K562 (cell line): ENCODE measurements around the gene MYCBP2. TPM values are rescaled to one million over a fixed set of nuclear protein-coding genes. Genes with fewer than 3 reads are reported as not detected.

ENCODE experiments used
- ATAC-seq: fragments of 200-7000 bp; cut with Tn5 transposase; 3 replicates; pipeline ENCODE4 v1.9.1; 2020; ENCODE audit warnings: moderate library complexity
- BruUV-seq: library from RNA; stranded (reverse); fragments of 400-500 nt; replicated peaks from 2 replicates; lab custom pipeline; 2021; lab: Mats Ljungman, UMichigan
- CTCF ChIA-PET: fragments of 300-600 bp; formaldehyde crosslinking; extraction: SDS; loops from one replicate; lab custom pipeline; 2021; ENCODE audit warnings: low intra/inter-chr PET ratio; lab: Yijun Ruan, JAX
- POLR2A ChIA-PET: fragments of 300-600, 350-650 bp; sonication (Branson Sonifier 250); formaldehyde crosslinking; extraction: SDS; loops from one replicate; lab custom pipeline; 2021; ENCODE audit warnings: antibody characterized with exemption, inconsistent platforms; lab: Yijun Ruan, JAX
- DNase-seq, 4 experiments: peaks; one replicate each; pipeline versions ENCODE4 v3.0.0 to v3.0.0-alpha.2; 2011 to 2018; ENCODE audit warnings: low spot score in 3 of 4, mixed read lengths in 3 of 4; ENCODE audit errors: extremely low read depth in 1 of 4
- FAIRE-seq: peaks from 2 replicates; lab custom pipeline; 2011; peaks lifted over from hg19 to GRCh38; lab: Jason Lieb, UNC
- H2AFZ ChIP-seq: 2 replicates; pipeline ENCODE4 v1.6.0; 2011; ENCODE audit warnings: low read depth, low read length, control low read depth, inconsistent platforms
- H3K27ac ChIP-seq: fragments of 200-600 bp; 3 replicates; pipeline ENCODE4 v1.8.0; 2011; ENCODE audit warnings: low read depth, mild to moderate bottlenecking, control low read depth, inconsistent platforms, low read length, moderate library complexity, mixed read lengths; ENCODE audit errors: extremely low read depth
- H3K27me3 ChIP-seq, 2 experiments: fragments of 300-600 bp in 1 of 2; 2 replicates in 1 of 2; 3 replicates in 1 of 2; pipeline versions ENCODE4 v1.6.0 to v1.8.0; 2011; ENCODE audit warnings: inconsistent platforms in 2 of 2, low read length in 2 of 2, mild to moderate bottlenecking in 1 of 2, mixed read lengths in 1 of 2, moderate library complexity in 1 of 2; ENCODE audit not compliant: control insufficient read depth in 2 of 2, insufficient read depth in 2 of 2
- H3K36me3 ChIP-seq: fragments of 300-600 bp; 3 replicates; pipeline ENCODE4 v1.8.0; 2011; ENCODE audit warnings: mild to moderate bottlenecking, low read length, inconsistent platforms; ENCODE audit not compliant: control insufficient read depth, insufficient read depth
- H3K4me1 ChIP-seq, 2 experiments: fragments of 200-600 bp in 1 of 2; replicated peaks in 1 of 2; 2 replicates in 1 of 2; 3 replicates in 1 of 2; pipeline versions ENCODE4 v1.5.1 to v1.8.0; 2011; ENCODE audit warnings: inconsistent platforms in 2 of 2, low read length in 2 of 2, mild to moderate bottlenecking in 1 of 2, mixed read lengths in 1 of 2, moderate library complexity in 1 of 2; ENCODE audit not compliant: control insufficient read depth in 2 of 2, insufficient read depth in 2 of 2
- H3K4me2 ChIP-seq: 2 replicates; pipeline ENCODE4 v1.6.1; 2011; ENCODE audit warnings: low read length, control low read depth, inconsistent platforms, mixed read lengths; ENCODE audit not compliant: insufficient read depth
- H3K4me3 ChIP-seq: fragments of 200-600 bp; sonication (generic), shearing (Covaris generic); 2 replicates; pipeline ENCODE4 v1.5.1; 2016; ENCODE audit warnings: control low read depth, inconsistent platforms
- H3K79me2 ChIP-seq: fragments of 200-600 bp; 3 replicates; pipeline ENCODE4 v1.8.0; 2011; ENCODE audit warnings: low read length, inconsistent platforms; ENCODE audit not compliant: control insufficient read depth, insufficient read depth
- H3K9ac ChIP-seq, 2 experiments: 2 replicates each; pipeline versions ENCODE4 v1.6.0 to v1.6.1; 2011; ENCODE audit warnings: low read depth in 2 of 2, low read length in 2 of 2, control low read depth in 1 of 2, inconsistent platforms in 1 of 2, mild to moderate bottlenecking in 1 of 2, mixed read lengths in 1 of 2; ENCODE audit not compliant: insufficient read depth in 1 of 2
- H3K9me1 ChIP-seq: one replicate; pipeline ENCODE4 v1.6.0; 2011; ENCODE audit warnings: inconsistent platforms, mild to moderate bottlenecking, low read length, moderate library complexity; ENCODE audit not compliant: control insufficient read depth, insufficient read depth
- H3K9me3 ChIP-seq: replicated peaks from 2 replicates; pipeline ENCODE4 v1.5.1; 2011; ENCODE audit warnings: low read depth, low read length, inconsistent platforms; ENCODE audit not compliant: control insufficient read depth, insufficient read depth
- H4K20me1 ChIP-seq: replicated peaks from 2 replicates; pipeline ENCODE4 v1.6.1; 2011; ENCODE audit warnings: low read length, inconsistent platforms, mixed read lengths; ENCODE audit not compliant: control insufficient read depth, insufficient read depth
- CTBP1 ChIP-seq: fragments of 450-650 bp; IDR thresholded peaks from 2 replicates; pipeline ENCODE4 v1.6.1; 2016; ENCODE audit warnings: borderline replicate concordance
- FIP1L1 ChIP-seq: fragments of 200-400 bp; formaldehyde crosslinking; IDR thresholded peaks from 2 replicates; pipeline ENCODE4 v1.6.1; 2018; ENCODE audit warnings: mild to moderate bottlenecking, low read depth, low read length; ENCODE audit not compliant: poor library complexity, severe bottlenecking
- HNRNPL ChIP-seq: fragments of 200-400 bp; formaldehyde crosslinking; IDR thresholded peaks from 2 replicates; pipeline ENCODE4 v1.6.1; 2017; ENCODE audit warnings: low read depth, mild to moderate bottlenecking, low read length
- KDM2B ChIP-seq: fragments of 250-450 bp; sonication (Bioruptor Pico); IDR thresholded peaks from 2 replicates; pipeline ENCODE4 v1.8.0; 2021; ENCODE audit warnings: mild to moderate bottlenecking, moderate library complexity
- POLR2H ChIP-seq: IDR thresholded peaks from 2 replicates; pipeline ENCODE4 v1.6.1; 2016; ENCODE audit warnings: missing genetic modification characterization, low read depth, mild to moderate bottlenecking, control low read depth, missing compliant biosample characterization, moderate library complexity
- RFX7 ChIP-seq: fragments of 250-450 bp; sonication (Bioruptor Pico); IDR thresholded peaks from 2 replicates; pipeline ENCODE4 v1.5.1; 2021; ENCODE audit warnings: mild to moderate bottlenecking
- RUNX1 ChIP-seq: sonication (generic); IDR thresholded peaks from 2 replicates; pipeline ENCODE4 v1.6.1; 2016; ENCODE audit warnings: antibody characterized with exemption, low read depth
- ZC3H11A ChIP-seq: IDR thresholded peaks from 2 replicates; pipeline ENCODE4 v1.6.1; 2012; ENCODE audit warnings: low read depth, low read length, improper control_type of control experiment
- ZZZ3 ChIP-seq: fragments of 450-650 bp; IDR thresholded peaks from 2 replicates; pipeline ENCODE4 v1.6.1; 2016; ENCODE audit warnings: antibody characterized with exemption, mild to moderate bottlenecking, moderate library complexity
- WGBS: fragments of 100-300 bp; shearing (Covaris generic); methylation state at CpG from one replicate; pipeline ENCODE4 v1.1.6; 2016; ENCODE audit warnings: low coverage, mixed read lengths; ENCODE audit not compliant: insufficient coverage; ENCODE audit errors: missing lambda C conversion rate; 5-methylcytosine and 5-hydroxymethylcytosine counted together
- in situ Hi-C: fragments of 300-500 bp; cut with MboI; formaldehyde crosslinking; loops from 4 replicates; pipeline ENCODE4 v1.15.0; 2018; ENCODE audit warnings: inconsistent platforms, mixed read lengths
- intact Hi-C: fragments of 100-400 bp; cut with micrococcal nuclease; formaldehyde crosslinking; loops from 2 replicates; pipeline ENCODE4 v1.14.2; 2022
- polyA plus RNA-seq, 8 experiments: library from polyadenylated mRNA; depleted of rRNA in 4 of 8; stranded (reverse) in 5 of 8; unstranded in 3 of 8; fragments of >200 nt; fragmentation: Nextera tagmentation in 2 of 8; fragmentation: Illumina TruSeq in 1 of 8; extraction: Ambion mirVana in 2 of 8; extraction: Trizol in 1 of 8; gene quantifications; 2 replicates each; pipeline versions ENCODE4 v1.2.1 to v1.2.3, GENCODE V29; 2011 to 2014; ENCODE audit warnings: inconsistent platforms in 1 of 8, missing spikeins in 1 of 8
- total RNA-seq, 7 experiments: library from RNA; depleted of rRNA in 6 of 7; stranded (reverse); fragments of >200 nt in 6 of 7; fragmentation: Illumina TruSeq in 2 of 7; extraction: Trizol in 2 of 7; gene quantifications; 2 replicates each; pipeline versions ENCODE4 v1.2.1 to v1.2.3, GENCODE V29; 2011 to 2021; ENCODE audit warnings: low replicate concordance in 1 of 7
- TF ChIP-seq, protein P1 (sequence below): sonication (generic); formaldehyde crosslinking; IDR thresholded peaks from 2 replicates; pipeline ENCODE4 v1.8.0; 2022; ENCODE audit warnings: mild to moderate bottlenecking, missing genetic modification reagents
- TF ChIP-seq, protein P2 (sequence below): sonication (generic); formaldehyde crosslinking; IDR thresholded peaks from 2 replicates; pipeline ENCODE4 v1.8.0; 2022; ENCODE audit warnings: mild to moderate bottlenecking, missing genetic modification reagents
- TF ChIP-seq, protein P3 (sequence below), 3 experiments: fragments of 200-800 bp in 1 of 3; fragments of 250-450 bp in 1 of 3; fragments of 450-650 bp in 1 of 3; sonication (Bioruptor Pico) in 1 of 3; sonication (Bioruptor generic) in 1 of 3; formaldehyde crosslinking in 1 of 3; IDR thresholded peaks; 2 replicates each; pipeline versions ENCODE4 v1.6.1 to v1.8.0; 2016 to 2022; ENCODE audit warnings: mild to moderate bottlenecking in 2 of 3, missing genetic modification characterization in 2 of 3, missing compliant biosample characterization in 1 of 3, moderate library complexity in 1 of 3
- TF ChIP-seq, protein P4 (sequence below): fragments of 450-650 bp; IDR thresholded peaks from 2 replicates; pipeline ENCODE4 v1.6.1; 2016

Gene MYCBP2
- total and polyA plus RNA-seq, 9 of the 15 experiments (the other 6 are each of a cell fraction or from before 2014, with no cell fraction given) = 13.2 to 47.2 (median 28.9) TPM

DNA sequence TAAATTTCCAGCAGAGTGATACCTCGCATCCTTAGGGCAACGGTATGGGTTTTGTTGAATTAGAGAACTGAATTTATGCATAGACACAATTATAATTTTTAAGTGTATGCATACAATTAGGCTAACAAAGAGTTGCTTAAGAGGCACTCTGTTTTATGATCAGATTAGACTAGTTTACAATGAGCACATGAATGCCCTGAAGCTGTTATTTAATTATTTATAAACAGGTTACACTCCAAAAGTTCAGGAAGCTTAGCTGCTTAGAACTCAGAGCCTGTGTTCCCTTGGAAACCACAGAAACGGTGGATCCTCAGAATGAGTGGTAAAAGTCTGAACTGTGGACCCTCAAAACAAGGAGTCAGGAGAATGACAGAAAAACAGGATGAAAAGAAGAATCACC is 227.5 kb downstream of the MYCBP2 start (continued):
- TF ChIP-seq RFX7 (CRISPR knock-in tag) (no peak), RUNX1 (no peak), POLR2H (tag) (no peak), FIP1L1 (no peak), ZZZ3 (no peak)
- TF ChIP-seq, protein P1, sequence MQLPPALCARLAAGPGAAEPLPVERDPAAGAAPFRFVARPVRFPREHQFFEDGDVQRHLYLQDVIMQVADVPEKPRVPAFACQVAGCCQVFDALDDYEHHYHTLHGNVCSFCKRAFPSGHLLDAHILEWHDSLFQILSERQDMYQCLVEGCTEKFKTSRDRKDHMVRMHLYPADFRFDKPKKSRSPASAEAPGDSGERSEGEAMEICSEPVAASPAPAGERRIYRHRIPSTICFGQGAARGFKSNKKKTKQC (CRISPR knock-in tag) = no peak

DNA sequence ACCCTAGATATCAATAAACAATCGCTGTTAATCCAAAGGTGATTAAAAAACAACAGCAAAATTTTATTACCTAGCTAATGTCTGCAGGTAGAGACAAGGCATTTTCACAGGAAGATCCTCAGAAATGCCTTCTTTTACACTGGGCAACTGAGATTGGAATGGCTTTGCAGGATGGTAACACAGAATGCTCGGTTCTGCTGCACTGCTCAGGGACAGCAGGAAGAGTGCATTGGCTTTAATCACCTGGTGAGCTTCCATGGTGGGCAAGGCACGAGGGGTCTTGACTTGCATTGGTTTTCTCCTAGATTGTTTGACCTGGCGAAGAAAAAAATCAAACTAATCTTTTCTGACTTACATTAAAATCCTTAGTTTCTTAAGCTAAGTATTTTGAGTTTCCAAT is 231.6 kb downstream of the MYCBP2 start:
- H3K9me3 ChIP-seq = no peaks in the 10 kb centered on the region
- 95% methylated on average over 4 of the region's 4 CpGs for WGBS
- H3K27ac ChIP-seq = no peak overlapping the region
- H3K79me2 ChIP-seq = no peaks in the 10 kb centered on the region
- H4K20me1 ChIP-seq = no peaks in the 10 kb centered on the region
- H3K27me3 ChIP-seq = no peaks in the 10 kb centered on the region
- POLR2A ChIA-PET = no interaction called here
- no peak overlapping the region for H2AFZ ChIP-seq
- intact Hi-C loops = no loop called here
- BruUV-seq = no TSS peak
- no peaks in the 10 kb centered on the region for H3K4me1 ChIP-seq
- H3K9me1 ChIP-seq = no peaks in the 10 kb centered on the region
- no peak overlapping the region for H3K4me2 ChIP-seq
- no peak for ATAC-seq
- no peak for FAIRE-seq
- CTCF ChIA-PET = interaction anchor here (0.6 kb wide), 1 partner anchor 15 kb away, joined by 3 read pairs; no protein-coding TSS in a partner anchor
- no peak overlapping the region for H3K4me3 ChIP-seq
- in situ Hi-C loops = no loop called here
- H3K36me3 ChIP-seq = peaks cover 24% of the 10 kb centered on the region; the same call in 2 of the 3 replicates
- no peak for DNase-seq
- TF ChIP-seq CTBP1 (no peak), KDM2B (CRISPR knock-in tag) (no peak), ZC3H11A (no peak), HNRNPL (no peak)
- TF ChIP-seq, protein P2, sequence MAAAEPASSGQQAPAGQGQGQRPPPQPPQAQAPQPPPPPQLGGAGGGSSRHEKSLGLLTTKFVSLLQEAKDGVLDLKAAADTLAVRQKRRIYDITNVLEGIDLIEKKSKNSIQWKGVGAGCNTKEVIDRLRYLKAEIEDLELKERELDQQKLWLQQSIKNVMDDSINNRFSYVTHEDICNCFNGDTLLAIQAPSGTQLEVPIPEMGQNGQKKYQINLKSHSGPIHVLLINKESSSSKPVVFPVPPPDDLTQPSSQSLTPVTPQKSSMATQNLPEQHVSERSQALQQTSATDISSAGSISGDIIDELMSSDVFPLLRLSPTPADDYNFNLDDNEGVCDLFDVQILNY (CRISPR knock-in tag) = no peak
- TF ChIP-seq, protein P3, sequence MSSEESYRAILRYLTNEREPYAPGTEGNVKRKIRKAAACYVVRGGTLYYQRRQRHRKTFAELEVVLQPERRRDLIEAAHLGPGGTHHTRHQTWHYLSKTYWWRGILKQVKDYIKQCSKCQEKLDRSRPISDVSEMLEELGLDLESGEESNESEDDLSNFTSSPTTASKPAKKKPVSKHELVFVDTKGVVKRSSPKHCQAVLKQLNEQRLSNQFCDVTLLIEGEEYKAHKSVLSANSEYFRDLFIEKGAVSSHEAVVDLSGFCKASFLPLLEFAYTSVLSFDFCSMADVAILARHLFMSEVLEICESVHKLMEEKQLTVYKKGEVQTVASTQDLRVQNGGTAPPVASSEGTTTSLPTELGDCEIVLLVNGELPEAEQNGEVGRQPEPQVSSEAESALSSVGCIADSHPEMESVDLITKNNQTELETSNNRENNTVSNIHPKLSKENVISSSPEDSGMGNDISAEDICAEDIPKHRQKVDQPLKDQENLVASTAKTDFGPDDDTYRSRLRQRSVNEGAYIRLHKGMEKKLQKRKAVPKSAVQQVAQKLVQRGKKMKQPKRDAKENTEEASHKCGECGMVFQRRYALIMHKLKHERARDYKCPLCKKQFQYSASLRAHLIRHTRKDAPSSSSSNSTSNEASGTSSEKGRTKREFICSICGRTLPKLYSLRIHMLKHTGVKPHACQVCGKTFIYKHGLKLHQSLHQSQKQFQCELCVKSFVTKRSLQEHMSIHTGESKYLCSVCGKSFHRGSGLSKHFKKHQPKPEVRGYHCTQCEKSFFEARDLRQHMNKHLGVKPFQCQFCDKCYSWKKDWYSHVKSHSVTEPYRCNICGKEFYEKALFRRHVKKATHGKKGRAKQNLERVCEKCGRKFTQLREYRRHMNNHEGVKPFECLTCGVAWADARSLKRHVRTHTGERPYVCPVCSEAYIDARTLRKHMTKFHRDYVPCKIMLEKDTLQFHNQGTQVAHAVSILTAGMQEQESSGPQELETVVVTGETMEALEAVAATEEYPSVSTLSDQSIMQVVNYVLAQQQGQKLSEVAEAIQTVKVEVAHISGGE (CRISPR knock-in tag; IDR thresholded peaks at IDR 0.05) = no peak
- TF ChIP-seq, protein P4, sequence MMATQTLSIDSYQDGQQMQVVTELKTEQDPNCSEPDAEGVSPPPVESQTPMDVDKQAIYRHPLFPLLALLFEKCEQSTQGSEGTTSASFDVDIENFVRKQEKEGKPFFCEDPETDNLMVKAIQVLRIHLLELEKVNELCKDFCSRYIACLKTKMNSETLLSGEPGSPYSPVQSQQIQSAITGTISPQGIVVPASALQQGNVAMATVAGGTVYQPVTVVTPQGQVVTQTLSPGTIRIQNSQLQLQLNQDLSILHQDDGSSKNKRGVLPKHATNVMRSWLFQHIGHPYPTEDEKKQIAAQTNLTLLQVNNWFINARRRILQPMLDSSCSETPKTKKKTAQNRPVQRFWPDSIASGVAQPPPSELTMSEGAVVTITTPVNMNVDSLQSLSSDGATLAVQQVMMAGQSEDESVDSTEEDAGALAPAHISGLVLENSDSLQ = no peak
- no peak overlapping the region for H3K9ac ChIP-seq
